AG09309 (cell line): ENCODE results near the gene GPC4.

Experiments used
- DNase-seq: peaks from one replicate; pipeline ENCODE4 v3.0.0-alpha.2; 2010; ENCODE audit warnings: low read depth
- H3K4me3 ChIP-seq: 2 replicates; pipeline ENCODE4 v1.5.1; 2011; ENCODE audit warnings: mild to moderate bottlenecking, low read depth, low read length, moderate library complexity; ENCODE audit not compliant: control insufficient read depth
- CTCF ChIP-seq: IDR thresholded peaks from 2 replicates; pipeline ENCODE4 v1.5.1; 2011; ENCODE audit warnings: mild to moderate bottlenecking, low read depth, low read length, inconsistent platforms; ENCODE audit not compliant: insufficient read depth, control insufficient read depth; ENCODE audit errors: missing control alignments

The GPC4 gene

DNA sequence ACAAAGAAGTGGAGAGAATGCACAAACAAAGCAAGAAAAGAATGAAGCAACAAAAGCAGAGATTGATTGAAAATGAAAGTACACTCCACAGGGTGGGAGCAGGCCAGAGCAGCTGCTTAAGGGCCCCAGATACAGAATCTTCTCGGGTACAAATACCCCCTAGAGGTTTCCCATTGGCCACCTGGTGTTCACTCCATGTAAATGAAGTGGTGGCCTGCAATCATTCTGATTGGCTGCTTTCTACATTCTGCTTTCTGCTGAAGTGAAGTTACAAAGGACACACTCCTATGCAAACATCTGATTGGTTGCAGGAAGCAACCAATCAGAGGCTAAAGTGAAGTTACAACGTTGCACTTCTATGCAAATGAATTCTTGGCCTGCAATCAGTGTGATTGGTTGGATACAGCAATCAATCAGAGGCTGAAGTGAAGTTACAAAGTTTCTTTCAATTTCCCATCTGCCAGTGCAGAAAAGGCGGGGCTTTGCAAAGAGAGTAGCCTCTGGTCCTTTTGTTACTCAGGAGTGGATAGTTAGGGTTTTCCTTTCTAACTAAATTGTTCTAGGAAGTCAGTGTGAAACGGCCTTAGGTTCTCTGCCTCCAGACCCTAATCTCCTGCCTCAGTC is 19.0 kb upstream of the GPC4 start:
- H3K4me3 ChIP-seq, result no peak overlapping the region
- TF ChIP-seq CTCF, result no peak
- no peak for DNase-seq

DNA sequence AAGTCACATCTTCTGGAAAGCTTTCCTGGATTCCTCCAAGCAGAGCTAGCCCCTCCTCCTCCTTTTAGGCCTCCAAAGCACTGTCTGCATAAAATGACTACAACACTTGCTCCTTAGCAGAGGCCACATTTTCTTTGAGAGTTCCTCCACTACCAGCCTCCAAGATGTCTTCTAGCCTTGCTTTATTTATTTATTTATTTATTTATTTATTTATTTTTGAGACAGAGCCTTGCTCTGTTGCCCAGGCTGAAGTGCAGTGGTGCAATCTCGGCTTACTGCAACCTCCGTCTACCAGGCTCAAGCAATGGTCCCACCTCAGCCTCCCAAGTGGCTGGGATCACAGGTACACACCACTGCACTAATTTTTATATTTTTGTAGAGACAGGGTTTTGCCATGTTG is 4.6 kb upstream of the GPC4 start:
- no peak overlapping the region for H3K4me3 ChIP-seq
- TF ChIP-seq CTCF, result no peak
- no peak for DNase-seq

DNA sequence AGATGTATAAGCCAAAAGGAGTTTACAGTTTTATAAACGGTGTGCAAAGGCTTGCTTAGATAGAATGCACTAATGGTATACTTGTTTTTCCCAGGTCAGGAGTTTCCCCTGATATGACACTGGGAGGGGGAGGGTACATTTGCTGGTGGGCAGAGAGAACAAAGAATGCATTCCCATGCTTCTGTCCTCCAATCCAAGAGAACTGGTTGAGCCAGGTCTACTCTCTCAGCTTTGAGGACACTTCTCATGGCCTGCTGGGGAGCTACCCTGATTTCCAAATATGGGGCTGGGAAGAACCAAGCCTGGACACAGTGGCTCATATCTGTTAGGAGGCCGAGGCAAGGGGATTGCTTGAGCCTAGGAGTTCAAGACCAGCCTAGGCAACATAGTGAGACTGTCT is 3.3 kb upstream of the GPC4 start:
- no peak for DNase-seq
- TF ChIP-seq CTCF, result no peak
- H3K4me3 ChIP-seq, result no peak overlapping the region

DNA sequence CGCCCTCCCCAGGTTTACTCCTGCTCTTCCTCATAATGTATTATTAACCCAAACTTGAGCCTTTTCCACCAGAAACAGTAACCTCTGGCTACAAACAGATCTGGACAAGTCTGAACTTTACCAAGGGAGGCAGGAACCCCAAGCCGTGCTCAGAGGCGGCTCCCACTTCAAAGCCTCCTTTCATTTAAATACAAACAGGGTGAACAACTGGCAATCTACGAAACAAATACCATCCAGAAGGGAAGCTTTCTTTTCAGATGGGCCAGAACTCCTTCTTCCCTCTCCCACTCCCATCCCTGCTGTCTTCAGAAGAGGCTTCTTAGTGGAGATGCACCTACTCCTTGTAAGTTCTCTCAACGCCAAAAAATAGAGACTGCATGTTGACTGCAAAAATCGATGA is 2.1 kb upstream of the GPC4 start:
- no peak for DNase-seq
- no peak for TF ChIP-seq CTCF

GRCh38 chrX:133414406-133415275 is 648 bp downstream of the GPC4 start:
- DNase-seq, result no peak
- H3K4me3 ChIP-seq, result peak overlapping the region; percentile 38
- TF ChIP-seq CTCF, result no peak

More for the DNA sequence above, 2.1 kb upstream of the GPC4 start:
- H3K4me3 ChIP-seq, result no peak overlapping the region

GRCh38 chrX:133413218-133413925 is 1.9 kb downstream of the GPC4 start:
- peak overlapping the region; percentile 10 for H3K4me3 ChIP-seq
- DNase-seq, result no peak
- TF ChIP-seq CTCF, result no peak
